Lower lobe of right lung (tissue), 2 donors: ENCODE results near the gene FAM43B. TPM values are rescaled to one million over a fixed set of nuclear protein-coding genes. Genes with fewer than 3 reads are reported as not detected.
A peak's percentile ranks its signal among the peaks of the same experiment; 100 is the strongest.

Experiments used
- ATAC-seq, 2 donors: fragments of 200-7000 bp; cut with Tn5 transposase; one replicate each; pipeline ENCODE4 v1.9.1; 2020 to 2022; ENCODE audit warnings: mild to moderate bottlenecking in 2 of 2, moderate library complexity in 2 of 2
- DNase-seq: peaks from one replicate; pipeline ENCODE4 v3.0.0-alpha.2; 2020
- H3K27ac ChIP-seq: fragments of 200-600 bp; one replicate; pipeline ENCODE4 v1.8.0; 2022
- H3K27me3 ChIP-seq: fragments of 200-600 bp; one replicate; pipeline ENCODE4 v1.8.0; 2022; ENCODE audit warnings: low read depth
- H3K36me3 ChIP-seq: fragments of 200-600 bp; one replicate; pipeline ENCODE4 v1.8.0; 2022; ENCODE audit warnings: mild to moderate bottlenecking
- H3K4me1 ChIP-seq: fragments of 200-600 bp; one replicate; pipeline ENCODE4 v1.8.0; 2022
- H3K4me3 ChIP-seq: fragments of 200-600 bp; one replicate; pipeline ENCODE4 v1.8.0; 2022; ENCODE audit warnings: mild to moderate bottlenecking
- H3K9me3 ChIP-seq: fragments of 200-600 bp; one replicate; pipeline ENCODE4 v1.8.0; 2022
- intact Hi-C: fragments of 100-400 bp; cut with DNase I; formaldehyde crosslinking; loops from one replicate; pipeline ENCODE4 v1.11.0; 2022
- total RNA-seq: library from RNA; stranded (reverse); fragmentation: NEBNext Ultra II Directional; extraction: Animal tissue kit (Norgen Biotek cat#: 25700); gene quantifications from one replicate; pipeline ENCODE4 v1.2.1, GENCODE V29; 2021
- TF ChIP-seq, protein P1 (sequence below): fragments of 200-600 bp; IDR thresholded peaks from one replicate; pipeline ENCODE4 v1.8.0; 2022; ENCODE audit warnings: antibody characterized with exemption, mild to moderate bottlenecking
- donor health status: DM: no; HTN: yes; CAD: no; lungs with severe emphysema.

Gene FAM43B
- total RNA-seq, 1 donor from 2014 or later, result 0.38 TPM

DNA sequence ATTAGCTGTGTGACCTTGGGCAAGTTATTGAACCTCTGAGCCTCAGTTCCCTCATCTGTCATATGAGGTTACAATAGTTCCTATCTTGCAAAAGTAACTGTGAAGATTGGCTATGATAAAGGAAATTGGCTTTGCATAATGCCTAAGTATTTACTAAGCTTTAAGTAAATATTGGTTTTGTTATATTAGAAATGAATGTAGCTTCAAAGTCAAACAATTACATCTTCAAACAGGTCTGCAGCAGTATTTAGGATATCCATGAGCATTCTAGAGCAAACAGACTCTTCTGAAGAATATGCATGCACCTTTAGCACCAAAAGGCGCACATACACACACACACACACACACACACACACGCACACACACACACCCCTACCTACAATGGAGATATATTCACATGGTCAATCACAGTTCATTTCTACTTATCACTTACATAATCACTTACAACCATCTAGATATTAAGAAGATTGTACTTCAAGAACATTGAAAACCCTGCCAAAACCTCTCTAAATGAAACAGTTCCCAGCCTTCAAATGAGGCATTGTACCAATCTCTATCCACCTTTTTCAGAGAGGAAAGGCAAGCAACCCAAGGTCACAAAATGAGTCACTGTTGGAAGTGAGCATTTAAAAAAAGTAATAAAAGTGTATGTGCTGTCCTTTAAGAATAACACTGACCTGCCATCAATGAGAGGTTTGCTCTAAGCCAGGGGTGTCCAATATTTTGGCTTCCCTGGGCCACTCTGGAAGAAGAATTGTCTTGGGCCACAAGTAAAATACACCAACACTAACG, 13.4 kb upstream of the FAM43B start:
- Histone ChIP-seq H3K4me3 (no peak overlapping the region), H3K9me3 (no peaks in the 10 kb centered on the region), H3K27ac (no peak overlapping the region), H3K27me3 (peaks cover 12% of the 10 kb centered on the region), H3K36me3 (no peaks in the 10 kb centered on the region), H3K4me1 (no peaks in the 10 kb centered on the region)
- TF ChIP-seq, protein P1, sequence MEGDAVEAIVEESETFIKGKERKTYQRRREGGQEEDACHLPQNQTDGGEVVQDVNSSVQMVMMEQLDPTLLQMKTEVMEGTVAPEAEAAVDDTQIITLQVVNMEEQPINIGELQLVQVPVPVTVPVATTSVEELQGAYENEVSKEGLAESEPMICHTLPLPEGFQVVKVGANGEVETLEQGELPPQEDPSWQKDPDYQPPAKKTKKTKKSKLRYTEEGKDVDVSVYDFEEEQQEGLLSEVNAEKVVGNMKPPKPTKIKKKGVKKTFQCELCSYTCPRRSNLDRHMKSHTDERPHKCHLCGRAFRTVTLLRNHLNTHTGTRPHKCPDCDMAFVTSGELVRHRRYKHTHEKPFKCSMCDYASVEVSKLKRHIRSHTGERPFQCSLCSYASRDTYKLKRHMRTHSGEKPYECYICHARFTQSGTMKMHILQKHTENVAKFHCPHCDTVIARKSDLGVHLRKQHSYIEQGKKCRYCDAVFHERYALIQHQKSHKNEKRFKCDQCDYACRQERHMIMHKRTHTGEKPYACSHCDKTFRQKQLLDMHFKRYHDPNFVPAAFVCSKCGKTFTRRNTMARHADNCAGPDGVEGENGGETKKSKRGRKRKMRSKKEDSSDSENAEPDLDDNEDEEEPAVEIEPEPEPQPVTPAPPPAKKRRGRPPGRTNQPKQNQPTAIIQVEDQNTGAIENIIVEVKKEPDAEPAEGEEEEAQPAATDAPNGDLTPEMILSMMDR, result no peak
- no peak for DNase-seq
- ATAC-seq, result no peak
- intact Hi-C loops, result no loop called here

DNA sequence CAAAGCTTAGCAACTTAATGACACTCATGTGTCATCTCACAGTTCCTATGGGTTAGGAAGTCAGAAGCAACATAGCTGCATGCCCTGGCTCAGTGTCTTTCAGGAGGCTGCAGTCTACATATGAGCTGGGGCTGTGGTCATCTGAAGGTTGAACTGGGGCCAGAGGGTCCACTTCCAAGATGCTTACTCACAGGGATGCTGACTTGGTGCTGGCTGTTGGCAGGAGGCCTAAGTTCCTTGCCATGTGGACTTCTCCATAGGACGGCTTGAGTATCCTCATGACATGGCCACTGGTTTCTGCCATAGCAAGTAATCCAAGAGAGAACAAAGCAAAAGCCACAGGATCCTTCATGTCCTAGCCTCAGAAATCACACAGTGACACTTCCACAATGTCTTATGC, 12.1 kb upstream of the FAM43B start:
- Histone ChIP-seq H3K4me1 (no peaks in the 10 kb centered on the region), H3K9me3 (no peaks in the 10 kb centered on the region), H3K4me3 (no peak overlapping the region), H3K27ac (no peak overlapping the region), H3K36me3 (no peaks in the 10 kb centered on the region), H3K27me3 (peaks cover 18% of the 10 kb centered on the region)
- intact Hi-C loops, result no loop called here
- DNase-seq, result no peak
- TF ChIP-seq, protein P1, result no peak
- no peak for ATAC-seq

DNA sequence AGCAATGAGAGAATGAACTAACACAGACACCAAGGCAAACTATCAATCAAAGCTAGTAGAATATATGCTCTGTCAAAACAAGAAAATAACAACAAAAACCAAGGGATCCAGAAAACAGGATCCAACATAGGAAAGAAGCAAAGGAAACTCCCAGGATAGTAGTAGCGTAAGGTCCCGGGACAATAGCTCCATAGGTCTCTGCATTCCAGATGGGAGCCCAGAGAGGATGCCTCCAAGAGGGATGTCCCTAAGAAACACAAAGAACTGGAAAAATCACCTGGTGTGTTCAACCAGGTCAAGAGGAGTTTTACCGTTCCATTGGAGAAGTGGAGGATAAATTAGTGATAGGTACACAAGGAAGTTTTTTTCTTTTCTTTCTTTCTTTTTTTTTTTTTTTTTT, 5.7 kb upstream of the FAM43B start:
- Histone ChIP-seq H3K36me3 (no peaks in the 10 kb centered on the region), H3K4me1 (no peaks in the 10 kb centered on the region), H3K27ac (no peak overlapping the region), H3K9me3 (no peaks in the 10 kb centered on the region), H3K4me3 (no peak overlapping the region), H3K27me3 (peaks cover 30% of the 10 kb centered on the region)
- DNase-seq (no peak), ATAC-seq (no peak)
- intact Hi-C loops, result no loop called here
- TF ChIP-seq, protein P1, result no peak

DNA sequence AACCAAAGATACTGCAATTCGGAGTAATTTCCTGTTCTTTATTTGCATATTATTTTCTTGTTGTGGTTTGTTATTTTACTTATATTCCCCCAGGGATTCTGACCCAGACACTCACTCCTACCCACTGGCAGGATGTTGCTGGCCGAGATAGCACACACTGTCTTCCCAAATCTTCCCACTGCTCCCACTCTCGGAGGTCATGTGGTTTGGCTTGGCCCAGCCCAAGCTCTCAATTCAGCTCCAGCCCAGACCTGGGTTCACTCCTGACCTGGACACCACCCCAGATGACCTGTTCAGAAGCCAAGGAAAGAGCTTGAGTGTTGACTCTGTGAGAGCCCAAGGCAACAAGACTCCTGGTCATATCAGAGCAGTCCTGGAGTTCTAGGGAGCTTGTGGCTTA, 1.2 kb upstream of the FAM43B start:
- Histone ChIP-seq H3K27me3 (peaks cover 61% of the 10 kb centered on the region), H3K4me3 (no peak overlapping the region), H3K9me3 (no peaks in the 10 kb centered on the region), H3K36me3 (no peaks in the 10 kb centered on the region), H3K27ac (no peak overlapping the region), H3K4me1 (peaks cover 8% of the 10 kb centered on the region)
- TF ChIP-seq, protein P1, result no peak
- intact Hi-C loops, result no loop called here
- no peak for ATAC-seq
- no peak for DNase-seq

DNA sequence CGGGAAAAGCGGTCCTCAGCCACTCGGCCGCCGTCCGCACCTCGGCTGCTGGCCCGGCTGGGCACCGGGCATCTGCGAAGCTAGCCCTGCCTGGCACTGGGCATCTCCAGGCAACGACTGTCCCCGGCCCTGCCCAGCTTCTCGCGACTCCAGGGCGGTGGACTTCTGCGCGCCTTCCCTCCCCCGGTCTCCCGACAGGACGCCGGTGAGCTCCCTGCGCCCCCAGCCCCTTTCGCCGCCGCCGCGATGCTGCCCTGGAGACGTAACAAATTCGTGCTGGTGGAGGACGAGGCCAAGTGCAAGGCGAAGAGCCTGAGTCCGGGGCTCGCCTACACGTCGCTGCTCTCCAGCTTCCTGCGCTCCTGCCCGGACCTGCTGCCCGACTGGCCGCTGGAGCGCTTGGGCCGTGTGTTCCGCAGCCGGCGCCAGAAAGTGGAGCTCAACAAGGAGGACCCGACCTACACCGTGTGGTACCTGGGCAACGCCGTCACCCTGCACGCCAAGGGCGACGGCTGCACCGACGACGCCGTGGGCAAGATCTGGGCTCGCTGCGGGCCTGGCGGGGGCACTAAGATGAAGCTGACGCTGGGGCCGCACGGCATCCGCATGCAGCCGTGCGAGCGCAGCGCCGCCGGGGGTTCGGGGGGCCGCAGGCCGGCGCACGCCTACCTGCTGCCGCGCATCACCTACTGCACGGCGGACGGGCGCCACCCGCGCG, 514 bp downstream of the FAM43B start:
- peak overlapping the region; percentile 39 for H3K4me3 ChIP-seq
- H3K4me1 ChIP-seq, result peaks cover 8% of the 10 kb centered on the region
- no peaks in the 10 kb centered on the region for H3K9me3 ChIP-seq
- TF ChIP-seq, protein P1, result no peak
- H3K27ac ChIP-seq, result no peak overlapping the region
- H3K36me3 ChIP-seq, result no peaks in the 10 kb centered on the region
- ATAC-seq, result no peak
- peaks cover 62% of the 10 kb centered on the region for H3K27me3 ChIP-seq
- DNase-seq, result no peak
- intact Hi-C loops, result no loop called here
